HEK293T (cell line): Measurements from ENCODE around the gene MORF4L2.

Experiments
- CTCF ChIA-PET: fragments of 350-600 bp; formaldehyde crosslinking; extraction: SDS; loops from one replicate; lab custom pipeline; 2021; ENCODE audit warnings: antibody characterized with exemption, inconsistent platforms; lab: Yijun Ruan, JAX
- POLR2A ChIA-PET: fragments of 350-600 bp; formaldehyde crosslinking; extraction: SDS; loops from one replicate; lab custom pipeline; 2020; ENCODE audit warnings: antibody characterized with exemption, inconsistent platforms; lab: Yijun Ruan, JAX
- DNase-seq: peaks from one replicate; pipeline ENCODE4 v3.0.0; 2012; ENCODE audit warnings: mixed read lengths; ENCODE audit errors: extremely low spot score
- ARNT ChIP-seq: fragments of 450-650 bp; IDR thresholded peaks from 2 replicates; pipeline ENCODE4 v1.6.1; 2017; ENCODE audit warnings: mild to moderate bottlenecking
- BHLHE40 ChIP-seq: fragments of 450-650 bp; IDR thresholded peaks from 2 replicates; pipeline ENCODE4 v1.6.1; 2016; ENCODE audit warnings: mild to moderate bottlenecking, moderate library complexity, borderline replicate concordance
- CTBP1 ChIP-seq: fragments of 450-650 bp; IDR thresholded peaks from 2 replicates; pipeline ENCODE4 v1.6.1; 2016; ENCODE audit warnings: borderline replicate concordance
- ELF4 ChIP-seq: fragments of 450-650 bp; IDR thresholded peaks from 2 replicates; pipeline ENCODE4 v1.6.1; 2017; ENCODE audit warnings: antibody characterized with exemption
- FOXA1 ChIP-seq: fragments of 450-650 bp; IDR thresholded peaks from 2 replicates; pipeline ENCODE4 v1.6.1; 2016; ENCODE audit warnings: mild to moderate bottlenecking
- FOXK2 ChIP-seq: fragments of 450-650 bp; IDR thresholded peaks from 2 replicates; pipeline ENCODE4 v1.6.1; 2016; ENCODE audit warnings: mild to moderate bottlenecking
- FOXM1 ChIP-seq: fragments of 450-650 bp; IDR thresholded peaks from 2 replicates; pipeline ENCODE4 v1.6.1; 2017; ENCODE audit warnings: mild to moderate bottlenecking, borderline replicate concordance
- HDGF ChIP-seq: fragments of 450-650 bp; IDR thresholded peaks from 2 replicates; pipeline ENCODE4 v1.6.1; 2017; ENCODE audit warnings: antibody characterized with exemption, borderline replicate concordance
- L3MBTL2 ChIP-seq: fragments of 450-650 bp; conservative IDR thresholded peaks from 2 replicates; pipeline ENCODE4 v1.6.1; 2016; ENCODE audit warnings: mild to moderate bottlenecking
- LEF1 ChIP-seq: fragments of 450-650 bp; IDR thresholded peaks from 2 replicates; pipeline ENCODE4 v1.6.1; 2017; ENCODE audit warnings: mild to moderate bottlenecking, borderline replicate concordance
- NFRKB ChIP-seq: fragments of 450-650 bp; IDR thresholded peaks from 2 replicates; pipeline ENCODE4 v1.6.1; 2016; ENCODE audit warnings: mild to moderate bottlenecking, moderate library complexity
- PKNOX1 ChIP-seq: fragments of 450-650 bp; IDR thresholded peaks from 2 replicates; pipeline ENCODE4 v1.6.1; 2016
- SP1 ChIP-seq: fragments of 450-650 bp; IDR thresholded peaks from 2 replicates; pipeline ENCODE4 v1.6.1; 2017
- SUZ12 ChIP-seq: fragments of 450-650 bp; IDR thresholded peaks from 2 replicates; pipeline ENCODE4 v1.6.1; 2016; ENCODE audit warnings: mild to moderate bottlenecking
- TARDBP ChIP-seq: fragments of 450-650 bp; IDR thresholded peaks from 2 replicates; pipeline ENCODE4 v1.6.1; 2016
- ZNF384 ChIP-seq: fragments of 450-650 bp; IDR thresholded peaks from 2 replicates; pipeline ENCODE4 v1.6.1; 2016

The MORF4L2 gene

GRCh38 chrX:103716962-103717361 is 30.5 kb upstream of the MORF4L2 start:
- DNase-seq, result no peak
- ChIA-PET CTCF (interaction anchor here (0.6 kb wide), 1 partner anchor 450 kb away, joined by 3 read pairs; no protein-coding TSS in a partner anchor), POLR2A (no interaction called here)
- TF ChIP-seq BHLHE40, result no peak
- no peak for TF ChIP-seq FOXM1
- no peak for TF ChIP-seq NFRKB
- no peak for TF ChIP-seq TARDBP
- no peak for TF ChIP-seq L3MBTL2
- no peak for TF ChIP-seq SP1
- no peak for TF ChIP-seq SUZ12
- TF ChIP-seq PKNOX1, result no peak
- TF ChIP-seq ELF4, result no peak

GRCh38 chrX:103710609-103711008 is 24.1 kb upstream of the MORF4L2 start, which contains the start of gene TMEM31:
Gene TMEM31, plus strand, starts transcription at chrX:103710909. Its CDS starts 1,350 bp downstream, at chrX:103712259.
- CTCF ChIA-PET, result interaction anchor here (0.6 to 2.2 kb wide), 14 partner anchors 9 to 569 kb away, joined by 3 to 17 read pairs (median 4); no protein-coding TSS in a partner anchor
- no peak for DNase-seq
- TF ChIP-seq FOXA1 (no peak), ELF4 (no peak), TARDBP (no peak), L3MBTL2 (no peak), ARNT (no peak), SUZ12 (no peak), ZNF384 (no peak), SP1 (no peak), FOXM1 (no peak), LEF1 (no peak), HDGF (no peak), BHLHE40 (no peak), NFRKB (no peak), CTBP1 (no peak), FOXK2 (no peak), PKNOX1 (no peak)
- POLR2A ChIA-PET, result interaction anchor here (1.0 kb wide), 1 partner anchor 18 kb away, joined by 3 read pairs; no protein-coding TSS in a partner anchor

- no peak for DNase-seq
- CTCF ChIA-PET, result no interaction called here
- TF ChIP-seq ELF4 (no peak), LEF1 (no peak), CTBP1 (no peak), FOXK2 (no peak), ZNF384 (no peak), FOXA1 (no peak), SP1 (no peak), ARNT (no peak), NFRKB (no peak), TARDBP (no peak), BHLHE40 (no peak), PKNOX1 (no peak), SUZ12 (no peak), HDGF (no peak)
- POLR2A ChIA-PET, result interaction anchor here (1.5 kb wide), 1 partner anchor 18 kb away, joined by 3 read pairs; no protein-coding TSS in a partner anchor
Observed at GRCh38 chrX:103704863-103705262, 18.4 kb upstream of the MORF4L2 start.

GRCh38 chrX:103699243-103699642 is 12.7 kb upstream of the MORF4L2 start:
- DNase-seq, result no peak
- CTCF ChIA-PET, result no interaction called here
- no peak for TF ChIP-seq LEF1
- no peak for TF ChIP-seq NFRKB
- no peak for TF ChIP-seq FOXM1
- TF ChIP-seq FOXA1, result no peak
- no peak for TF ChIP-seq ZNF384
- no peak for TF ChIP-seq FOXK2
- TF ChIP-seq ELF4, result no peak
- no peak for TF ChIP-seq HDGF
- no peak for TF ChIP-seq ARNT
- TF ChIP-seq TARDBP, result no peak
- no peak for TF ChIP-seq L3MBTL2
- TF ChIP-seq SP1, result no peak

GRCh38 chrX:103697687-103698086 is 11.2 kb upstream of the MORF4L2 start:
- no peak for DNase-seq
- TF ChIP-seq FOXM1 (no peak), TARDBP (no peak), L3MBTL2 (no peak), LEF1 (no peak), BHLHE40 (no peak), SUZ12 (no peak), SP1 (no peak), NFRKB (no peak), HDGF (no peak), ELF4 (no peak), FOXK2 (no peak), ZNF384 (no peak), ARNT (no peak), FOXA1 (no peak), PKNOX1 (no peak), CTBP1 (no peak)
- CTCF ChIA-PET, result interaction anchor here (0.5 to 0.8 kb wide), 2 partner anchors 10 to 14 kb away, joined by 3 to 4 read pairs; no protein-coding TSS in a partner anchor
- POLR2A ChIA-PET, result no interaction called here

More at GRCh38 chrX:103699243-103699642, 12.7 kb upstream of the MORF4L2 start:
- POLR2A ChIA-PET, result no interaction called here
